GM10266 (cell line): Measurements from ENCODE around the gene DNAI2.

Experiments used
- DNase-seq: peaks from one replicate; pipeline ENCODE4 v3.0.0; 2012; ENCODE audit errors: extremely low spot score
- TF ChIP-seq, protein P1 (sequence below): IDR thresholded peaks from 2 replicates; pipeline ENCODE4 v1.5.1; 2012; ENCODE audit warnings: mild to moderate bottlenecking, low read depth; ENCODE audit not compliant: control insufficient read depth, insufficient read depth; ENCODE audit errors: missing control alignments

The DNAI2 gene

DNA sequence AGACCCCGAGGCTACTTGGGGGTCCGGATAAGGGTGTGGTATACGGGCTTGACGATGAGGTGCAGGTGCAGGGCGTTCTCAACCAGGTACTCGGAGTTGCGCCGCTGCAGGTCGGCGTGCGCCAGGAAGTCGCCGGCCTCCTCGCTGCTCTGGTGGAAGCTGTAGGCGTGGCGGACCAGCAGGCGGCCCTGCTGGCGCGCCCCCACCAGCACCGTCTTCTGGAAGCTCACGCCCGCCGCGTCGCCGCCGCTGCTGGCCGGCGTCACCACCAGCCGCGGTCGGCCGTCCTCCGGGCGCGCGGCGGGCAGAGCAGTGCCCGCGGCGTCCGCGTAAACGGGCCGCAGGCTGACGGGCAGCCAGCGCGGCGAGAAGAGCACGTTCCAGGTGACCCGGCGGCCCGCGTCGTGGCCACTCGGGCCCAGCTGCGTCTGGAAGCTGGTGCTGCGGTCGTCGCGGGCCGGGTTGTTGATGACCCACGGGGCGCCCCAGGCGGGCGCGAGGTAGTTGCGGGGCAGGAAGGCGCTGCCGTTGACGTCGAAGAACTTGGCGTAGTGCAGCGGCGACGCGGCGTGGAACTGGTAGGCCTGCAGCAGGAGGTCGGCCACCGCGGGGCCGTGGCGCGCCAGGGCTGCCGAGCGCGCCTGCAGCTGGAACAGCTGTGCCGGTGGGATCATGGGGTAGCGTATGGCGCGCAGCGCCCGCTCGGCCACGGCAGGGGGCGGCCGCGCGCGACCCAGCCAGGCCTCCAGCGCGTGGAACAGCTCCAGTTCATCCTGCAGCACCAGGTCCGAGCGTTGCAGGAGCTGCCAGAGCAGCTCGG is 82.8 kb downstream of the DNAI2 start:
- DNase-seq = no peak
- TF ChIP-seq, protein P1, sequence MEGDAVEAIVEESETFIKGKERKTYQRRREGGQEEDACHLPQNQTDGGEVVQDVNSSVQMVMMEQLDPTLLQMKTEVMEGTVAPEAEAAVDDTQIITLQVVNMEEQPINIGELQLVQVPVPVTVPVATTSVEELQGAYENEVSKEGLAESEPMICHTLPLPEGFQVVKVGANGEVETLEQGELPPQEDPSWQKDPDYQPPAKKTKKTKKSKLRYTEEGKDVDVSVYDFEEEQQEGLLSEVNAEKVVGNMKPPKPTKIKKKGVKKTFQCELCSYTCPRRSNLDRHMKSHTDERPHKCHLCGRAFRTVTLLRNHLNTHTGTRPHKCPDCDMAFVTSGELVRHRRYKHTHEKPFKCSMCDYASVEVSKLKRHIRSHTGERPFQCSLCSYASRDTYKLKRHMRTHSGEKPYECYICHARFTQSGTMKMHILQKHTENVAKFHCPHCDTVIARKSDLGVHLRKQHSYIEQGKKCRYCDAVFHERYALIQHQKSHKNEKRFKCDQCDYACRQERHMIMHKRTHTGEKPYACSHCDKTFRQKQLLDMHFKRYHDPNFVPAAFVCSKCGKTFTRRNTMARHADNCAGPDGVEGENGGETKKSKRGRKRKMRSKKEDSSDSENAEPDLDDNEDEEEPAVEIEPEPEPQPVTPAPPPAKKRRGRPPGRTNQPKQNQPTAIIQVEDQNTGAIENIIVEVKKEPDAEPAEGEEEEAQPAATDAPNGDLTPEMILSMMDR = no peak

DNA sequence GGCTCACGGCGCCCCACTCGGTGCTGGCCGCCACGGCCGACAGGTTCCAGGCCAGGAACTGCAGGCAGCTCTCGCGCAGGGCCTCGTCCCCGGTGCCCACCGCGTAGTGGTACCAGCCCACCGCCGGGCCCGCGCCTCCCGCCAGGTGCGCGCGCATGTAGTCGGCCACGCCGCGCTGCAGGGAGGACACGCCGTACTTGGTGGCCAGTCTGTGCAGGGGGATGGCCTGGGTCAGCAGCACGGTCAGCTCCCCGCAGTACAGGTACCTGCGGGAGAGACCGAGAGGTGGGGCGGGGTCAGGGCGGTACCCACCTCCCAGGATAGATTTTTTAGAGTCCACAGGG is 83.4 kb downstream of the DNAI2 start:
- TF ChIP-seq, protein P1 = no peak
- no peak for DNase-seq

DNA sequence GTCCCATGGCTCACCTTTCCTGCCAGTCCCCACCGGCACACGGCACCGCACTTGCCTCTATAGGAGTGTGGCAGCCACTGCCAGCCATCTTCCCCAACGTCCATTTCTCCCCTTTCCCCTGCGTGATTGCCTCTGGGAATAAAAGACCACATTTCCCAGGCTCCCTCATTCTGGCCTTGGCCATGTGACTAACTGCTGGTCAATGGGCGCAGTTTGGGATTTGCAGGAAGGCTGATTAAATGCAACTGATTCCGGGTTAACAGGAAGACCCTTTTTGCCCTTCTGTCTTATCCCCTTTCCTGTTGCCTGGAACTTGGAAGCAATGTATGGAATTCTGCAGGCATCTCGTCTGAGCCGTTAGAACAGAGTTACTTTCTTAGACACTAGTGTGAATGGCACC is 84.7 kb downstream of the DNAI2 start:
- TF ChIP-seq, protein P1 = no peak
- DNase-seq = no peak

DNA sequence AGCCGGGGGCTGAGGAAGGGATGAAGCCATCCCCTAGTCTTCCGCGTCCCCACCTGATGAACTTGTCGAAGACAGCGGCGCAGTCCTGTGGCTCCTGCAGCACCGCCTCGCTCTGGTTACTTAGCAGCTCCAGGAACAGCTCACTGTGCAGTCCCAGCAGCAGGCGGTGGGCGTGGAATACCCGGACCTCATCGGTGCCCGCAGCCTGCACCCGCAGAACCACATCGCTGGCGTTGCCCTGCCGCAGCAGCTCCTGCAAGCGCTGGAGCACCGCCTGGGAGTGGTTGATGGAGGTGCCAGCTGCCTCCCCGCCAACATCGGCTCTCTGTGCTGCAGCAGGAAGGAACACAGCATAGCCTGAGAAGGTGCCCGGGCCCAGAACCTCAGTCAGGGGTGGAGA is 85.9 kb downstream of the DNAI2 start:
- TF ChIP-seq, protein P1 = no peak

DNA sequence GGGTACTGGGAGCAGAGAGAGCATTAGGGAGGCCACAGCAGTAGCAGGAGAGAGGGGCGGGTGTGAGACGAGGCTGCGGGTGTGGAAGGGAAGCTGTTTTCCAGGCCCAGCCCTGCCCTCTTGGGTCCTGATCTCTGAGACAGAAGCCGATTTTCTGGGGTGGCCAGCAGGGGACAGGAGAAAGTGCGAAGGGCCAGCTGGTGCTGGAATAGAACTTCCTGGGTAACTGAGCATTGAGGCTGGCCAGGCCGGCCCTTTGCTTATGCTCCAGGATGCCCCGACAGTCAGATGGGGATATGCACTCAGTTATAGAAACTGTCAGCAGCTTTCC is 86.8 kb downstream of the DNAI2 start:
- DNase-seq = no peak
- TF ChIP-seq, protein P1 = no peak

More for the DNA sequence above, 85.9 kb downstream of the DNAI2 start:
- no peak for DNase-seq

DNA sequence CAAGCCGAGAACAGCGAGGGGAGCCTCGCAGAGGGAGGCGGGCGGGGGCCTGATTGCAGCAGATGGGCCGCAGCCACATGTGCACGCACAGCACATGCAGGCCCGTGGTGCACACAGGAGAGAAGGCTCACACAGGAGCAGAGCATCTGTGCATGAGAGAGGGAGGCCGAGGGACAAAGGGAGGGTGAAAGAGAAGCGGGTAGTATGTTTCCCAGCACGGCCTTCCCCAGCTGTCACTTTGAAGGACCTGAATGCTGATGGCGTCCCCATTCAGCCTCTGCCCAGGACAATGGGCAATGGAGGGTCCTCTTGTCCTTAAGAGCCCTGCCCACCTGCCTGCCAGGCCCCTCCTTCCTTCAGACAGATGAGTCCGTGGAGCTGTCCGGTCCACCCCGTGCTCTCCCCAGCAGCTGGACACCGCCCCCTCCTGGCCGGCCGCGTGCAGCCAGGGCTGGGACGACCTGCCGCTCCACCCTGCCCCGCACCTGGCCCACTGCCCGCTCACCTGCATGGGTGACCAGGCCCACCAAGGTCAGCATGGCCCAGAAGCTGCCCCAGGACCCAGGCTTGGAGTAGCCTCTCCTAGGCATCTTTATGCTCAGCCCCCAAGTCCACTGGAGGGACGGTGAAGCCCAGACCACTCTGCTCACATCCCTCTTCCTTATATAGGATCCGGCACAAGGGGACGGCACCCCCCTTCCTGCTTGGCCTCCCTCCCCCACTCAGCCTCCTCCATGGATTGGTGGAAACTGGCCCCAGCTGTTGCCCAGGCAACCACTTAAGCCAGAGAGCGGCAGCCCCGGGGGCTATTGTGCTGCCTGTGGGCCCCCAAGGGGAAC is 87.4 kb downstream of the DNAI2 start, which contains the start of gene BTBD17:
Gene BTBD17 (minus strand): TSS at position 639 of the 839 bp plus-strand sequence. CDS start 49 bp downstream, at position 590.
- TF ChIP-seq, protein P1 = peak; percentile 77
- DNase-seq = peak; percentile 71

DNA sequence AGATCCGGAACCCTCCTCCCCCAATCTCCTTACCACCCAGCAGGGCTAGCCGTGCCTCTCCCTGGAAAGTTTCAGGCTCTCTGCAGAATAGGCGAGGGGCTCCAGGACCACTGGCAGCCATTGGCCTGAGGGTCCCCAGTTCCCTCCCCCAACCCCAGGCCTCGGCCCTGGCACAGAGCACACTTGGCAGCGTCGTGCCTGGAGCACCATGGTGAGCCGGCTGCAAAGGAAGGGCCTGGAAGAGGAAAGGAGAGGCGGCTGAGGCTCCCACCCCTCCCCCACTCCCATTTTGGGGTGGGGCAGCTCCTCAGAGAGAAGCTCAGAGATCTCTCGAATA is 88.0 kb downstream of the DNAI2 start:
- TF ChIP-seq, protein P1 = no peak

More for the DNA sequence above, 88.0 kb downstream of the DNAI2 start:
- DNase-seq = no peak
